Prostate gland (tissue), 2 donors: Measurements from ENCODE around the gene DESI1. TPM values are rescaled to one million over a fixed set of nuclear protein-coding genes. Genes with fewer than 3 reads are reported as not detected.
"Not testable (repeated sequence)": the region's sequence is repeated elsewhere in the genome, so short reads cannot be mapped to it uniquely, and the experiment has no call there.

Source experiments
- DNase-seq: peaks from one replicate; pipeline ENCODE4 v3.0.0-alpha.2; 2019; ENCODE audit warnings: low spot score
- H3K27ac ChIP-seq, 2 donors: fragments of 200-600 bp; sonication (generic); 2 replicates each; pipeline ENCODE4 v1.5.1; 2017 to 2019
- H3K27me3 ChIP-seq: fragments of 200-600 bp; sonication (generic); replicated peaks from 2 replicates; pipeline ENCODE4 v1.5.1; 2019; ENCODE audit not compliant: insufficient read depth
- H3K36me3 ChIP-seq, 2 donors: fragments of 200-600 bp; sonication (generic); 1 replicate in 1 of 2; 2 replicates in 1 of 2; pipeline versions ENCODE4 v1.5.1 to v1.8.1; 2017 to 2019
- H3K4me1 ChIP-seq: fragments of 200-600 bp; sonication (generic); replicated peaks from 2 replicates; pipeline ENCODE4 v1.5.1; 2019
- H3K4me3 ChIP-seq, 2 donors: fragments of 200-600 bp; sonication (generic); 2 replicates each; pipeline ENCODE4 v1.5.1; 2017 to 2019
- H3K9me3 ChIP-seq: fragments of 200-600 bp; sonication (generic); 2 replicates; pipeline ENCODE4 v1.5.1; 2017
- CTCF ChIP-seq, 4 experiments: fragments of 200-600 bp in 2 of 4; fragments of 450-650 bp in 2 of 4; sonication (generic) in 2 of 4; IDR thresholded peaks; 1 replicate in 3 of 4; 2 replicates in 1 of 4; pipeline ENCODE4 v1.5.1; 2016 to 2019; ENCODE audit warnings: antibody characterized with exemption in 4 of 4, mild to moderate bottlenecking in 2 of 4, moderate library complexity in 2 of 4
- POLR2A ChIP-seq: fragments of 450-650 bp; IDR thresholded peaks from one replicate; pipeline ENCODE4 v1.6.1; 2016; ENCODE audit warnings: antibody characterized with exemption, mild to moderate bottlenecking
- POLR2AphosphoS5 ChIP-seq: sonication (generic); formaldehyde crosslinking; IDR thresholded peaks from one replicate; pipeline ENCODE4 v1.6.1; 2017; ENCODE audit warnings: antibody characterized with exemption
- WGBS: methylation state at CpG from one replicate; pipeline ENCODE4 v1.1.5; 2018; 5-methylcytosine and 5-hydroxymethylcytosine counted together
- intact Hi-C: fragments of 100-400 bp; cut with DNase I; formaldehyde crosslinking; loops from one replicate; pipeline ENCODE4 v1.14.2; 2022
- total RNA-seq, 2 donors: library from RNA; depleted of rRNA; stranded (reverse); fragments of >200 nt; gene quantifications; one replicate each; pipeline ENCODE4 v1.1.0, GENCODE V29; 2016

The DESI1 gene
- 10 to 100 TPM; 16.0 to 22.9 TPM for total RNA-seq

- WGBS = under 1% methylated on average over 40 of the region's 40 CpGs
- peak within 1 kb of the TSS; percentile 96 to 99 for H3K27ac ChIP-seq
- H3K9me3 ChIP-seq = no peaks in the 10 kb centered on the region
- no peaks in the 10 kb centered on the region for H3K27me3 ChIP-seq
- intact Hi-C loops = loop anchor here (2.0 kb wide), 1 partner anchor 32 kb away; the partner anchor contains the start of gene PMM1
- peak within 1 kb of the TSS; percentile 95 to 97 for H3K4me3 ChIP-seq
- TF ChIP-seq CTCF (IDR thresholded peaks at IDR 0.05) = no peak
- peak; percentile 78 for TF ChIP-seq POLR2A
- peaks cover 5% of the 10 kb centered on the region for H3K4me1 ChIP-seq
- peaks cover 0 to 7% of the 10 kb centered on the region in 2 donors for H3K36me3 ChIP-seq
- DNase-seq = no peak
Measured at GRCh38 chr22:41620589-41621098, at the start of gene DESI1. Gene DESI1, minus strand, starts transcription at chr22:41621043. Its CDS starts 204 bp downstream, at chr22:41620839.

- Histone ChIP-seq H3K27me3 (no peaks in the 10 kb centered on the region), H3K4me3 (no peak overlapping the region), H3K9me3 (no peaks in the 10 kb centered on the region), H3K36me3 (no peaks in the 10 kb centered on the region), H3K27ac (no peak overlapping the region), H3K4me1 (no peaks in the 10 kb centered on the region)
- 91% methylated on average over 21 of the region's 21 CpGs for WGBS
- TF ChIP-seq POLR2AphosphoS5 = no peak
- DNase-seq = no peak
- intact Hi-C loops = no loop called here
Measured at GRCh38 chr22:41668971-41669911, 48.4 kb upstream of the DESI1 start.

- H3K4me1 ChIP-seq = no peaks in the 10 kb centered on the region
- no peak overlapping the region for H3K4me3 ChIP-seq
- WGBS = 68% methylated on average over 3 of the region's 3 CpGs
- H3K9me3 ChIP-seq = no peaks in the 10 kb centered on the region
- DNase-seq = no peak
- intact Hi-C loops = no loop called here
- H3K27ac ChIP-seq = no peak overlapping the region
- H3K36me3 ChIP-seq = peaks cover 5 to 12% of the 10 kb centered on the region in 2 donors
- no peak for TF ChIP-seq POLR2AphosphoS5
- no peak for TF ChIP-seq POLR2A
- TF ChIP-seq CTCF (IDR thresholded peaks at IDR 0.05) = no peak
- no peaks in the 10 kb centered on the region for H3K27me3 ChIP-seq
Measured at GRCh38 chr22:41664951-41665350, 44.1 kb upstream of the DESI1 start.

GRCh38 chr22:41664490-41664889, 43.6 kb upstream of the DESI1 start:
- no peak overlapping the region for H3K4me3 ChIP-seq
- H3K9me3 ChIP-seq = no peaks in the 10 kb centered on the region
- TF ChIP-seq CTCF (IDR thresholded peaks at IDR 0.05) (no peak), POLR2AphosphoS5 (no peak), POLR2A (no peak)
- no peak for DNase-seq
- no peaks in the 10 kb centered on the region for H3K4me1 ChIP-seq
- peaks cover 6 to 17% of the 10 kb centered on the region in 2 donors for H3K36me3 ChIP-seq
- no peaks in the 10 kb centered on the region for H3K27me3 ChIP-seq
- intact Hi-C loops = no loop called here
- no peak overlapping the region for H3K27ac ChIP-seq

- H3K4me1 ChIP-seq, H3K27me3 ChIP-seq, intact Hi-C loops, DNase-seq, H3K4me3 ChIP-seq, H3K9me3 ChIP-seq, H3K27ac ChIP-seq: not testable (repeated sequence)
- 68% methylated on average over 9 of the region's 9 CpGs for WGBS
- H3K36me3 ChIP-seq = peaks cover 7 to 25% of the 10 kb centered on the region in 2 donors
Measured at GRCh38 chr22:41663594-41663993, 42.8 kb upstream of the DESI1 start.
